Breast epithelium (tissue), 4 donors: ENCODE measurements around the gene PKD2L1. TPM values are rescaled to one million over a fixed set of nuclear protein-coding genes. Genes with fewer than 3 reads are reported as not detected.
"Not testable (repeated sequence)": the region's sequence is repeated elsewhere in the genome, so short reads cannot be mapped to it uniquely, and the experiment has no call there.

Experiments used
- DNase-seq, 2 donors: peaks; one replicate each; pipeline ENCODE4 v3.0.0-alpha.2; 2019; ENCODE audit warnings: low spot score in 2 of 2
- H3K27ac ChIP-seq, 2 donors: fragments of 200-600 bp; sonication (generic) in 1 of 2; one replicate each; pipeline ENCODE4 v1.5.1; 2016 to 2019; ENCODE audit warnings: mild to moderate bottlenecking in 1 of 2
- H3K27me3 ChIP-seq, 2 donors: fragments of 200-600 bp; sonication (generic) in 1 of 2; one replicate each; pipeline versions ENCODE4 v1.5.1 to v1.6.0; 2017 to 2019; ENCODE audit warnings: control low read depth in 1 of 2, mild to moderate bottlenecking in 1 of 2
- H3K36me3 ChIP-seq: fragments of 200-600 bp; one replicate; pipeline ENCODE4 v1.5.1; 2019
- H3K4me1 ChIP-seq, 2 donors: fragments of 200-600 bp; sonication (generic); one replicate each; pipeline ENCODE4 v1.5.1; 2016 to 2019; ENCODE audit warnings: control low read depth in 1 of 2
- H3K4me3 ChIP-seq, 3 donors: fragments of 200-600 bp; sonication (generic); 1 replicate in 2 of 3; 2 replicates in 1 of 3; pipeline ENCODE4 v1.5.1; 2016 to 2019; ENCODE audit warnings: mild to moderate bottlenecking in 3 of 3, moderate library complexity in 2 of 3
- H3K9me3 ChIP-seq, 2 donors: fragments of 200-600 bp; sonication (generic) in 1 of 2; one replicate each; pipeline ENCODE4 v1.5.1; 2016 to 2019; ENCODE audit warnings: control low read depth in 1 of 2
- POLR2A ChIP-seq: fragments of 450-650 bp; IDR thresholded peaks from one replicate; pipeline ENCODE4 v1.6.1; 2016; ENCODE audit warnings: antibody characterized with exemption, mild to moderate bottlenecking, moderate library complexity
- POLR2AphosphoS5 ChIP-seq, 3 donors: sonication (generic); formaldehyde crosslinking; IDR thresholded peaks; one replicate each; pipeline ENCODE4 v1.6.1; 2017; ENCODE audit warnings: antibody characterized with exemption in 3 of 3
- intact Hi-C: fragments of 100-400 bp; cut with DNase I; formaldehyde crosslinking; loops from one replicate; pipeline ENCODE4 v1.15.1; 2023; ENCODE audit warnings: low total_unique reads
- total RNA-seq, 3 donors: library from RNA; depleted of rRNA; stranded (reverse); fragments of >200 nt; gene quantifications; one replicate each; pipeline ENCODE4 v1.1.0, GENCODE V29; 2016
- TF ChIP-seq, protein P1 (sequence below), 3 donors: fragments of 450-650 bp; IDR thresholded peaks; one replicate each; pipeline ENCODE4 v1.5.1; 2016 to 2017; ENCODE audit warnings: antibody characterized with exemption in 3 of 3, mild to moderate bottlenecking in 3 of 3, moderate library complexity in 3 of 3

Gene PKD2L1
- 1 to 10 TPM in 1 of 3 donors, under 1 TPM in 1, not detected in 1; 0.32 to 1.5 TPM for total RNA-seq

DNA sequence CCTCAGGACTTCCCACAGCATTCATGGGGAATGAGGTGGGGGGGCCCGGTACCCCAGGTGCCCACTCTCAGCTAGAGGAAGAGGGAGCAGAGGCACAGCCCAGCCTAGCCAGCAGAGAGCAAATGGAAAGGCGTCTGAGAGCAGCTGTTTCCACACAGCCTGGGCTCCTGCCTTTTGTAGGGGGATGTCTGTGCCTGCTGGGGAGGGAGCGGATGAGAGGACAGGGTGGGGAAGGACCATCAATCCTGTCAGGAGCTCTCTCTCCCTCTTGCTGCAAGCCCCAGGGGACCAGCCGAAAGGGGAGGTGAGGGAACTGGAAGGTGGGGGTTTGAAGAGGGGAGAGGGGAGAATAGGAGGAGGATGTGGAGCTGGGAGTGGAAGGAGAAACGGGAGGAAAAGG lies at the start of gene PKD2L1:
PKD2L1 (minus strand) TSS at position 150 of the 400 bp plus-strand sequence; CDS start at position 25, 125 bp downstream.
- Histone ChIP-seq H3K27me3 (peaks cover 0 to 26% of the 10 kb centered on the region in 2 donors), H3K4me1 (no peaks in the 10 kb centered on the region), H3K9me3 (no peaks in the 10 kb centered on the region), H3K27ac (no peak within 1 kb of the TSS), H3K36me3 (no peaks in the 10 kb centered on the region), H3K4me3 (no peak within 1 kb of the TSS)
- DNase-seq = no peak
- intact Hi-C loops = no loop called here
- TF ChIP-seq POLR2AphosphoS5 (IDR thresholded peaks at IDR 0.05) (no peak), POLR2A (no peak)
- TF ChIP-seq, protein P1, sequence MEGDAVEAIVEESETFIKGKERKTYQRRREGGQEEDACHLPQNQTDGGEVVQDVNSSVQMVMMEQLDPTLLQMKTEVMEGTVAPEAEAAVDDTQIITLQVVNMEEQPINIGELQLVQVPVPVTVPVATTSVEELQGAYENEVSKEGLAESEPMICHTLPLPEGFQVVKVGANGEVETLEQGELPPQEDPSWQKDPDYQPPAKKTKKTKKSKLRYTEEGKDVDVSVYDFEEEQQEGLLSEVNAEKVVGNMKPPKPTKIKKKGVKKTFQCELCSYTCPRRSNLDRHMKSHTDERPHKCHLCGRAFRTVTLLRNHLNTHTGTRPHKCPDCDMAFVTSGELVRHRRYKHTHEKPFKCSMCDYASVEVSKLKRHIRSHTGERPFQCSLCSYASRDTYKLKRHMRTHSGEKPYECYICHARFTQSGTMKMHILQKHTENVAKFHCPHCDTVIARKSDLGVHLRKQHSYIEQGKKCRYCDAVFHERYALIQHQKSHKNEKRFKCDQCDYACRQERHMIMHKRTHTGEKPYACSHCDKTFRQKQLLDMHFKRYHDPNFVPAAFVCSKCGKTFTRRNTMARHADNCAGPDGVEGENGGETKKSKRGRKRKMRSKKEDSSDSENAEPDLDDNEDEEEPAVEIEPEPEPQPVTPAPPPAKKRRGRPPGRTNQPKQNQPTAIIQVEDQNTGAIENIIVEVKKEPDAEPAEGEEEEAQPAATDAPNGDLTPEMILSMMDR (IDR thresholded peaks at IDR 0.05) = no peak

DNA sequence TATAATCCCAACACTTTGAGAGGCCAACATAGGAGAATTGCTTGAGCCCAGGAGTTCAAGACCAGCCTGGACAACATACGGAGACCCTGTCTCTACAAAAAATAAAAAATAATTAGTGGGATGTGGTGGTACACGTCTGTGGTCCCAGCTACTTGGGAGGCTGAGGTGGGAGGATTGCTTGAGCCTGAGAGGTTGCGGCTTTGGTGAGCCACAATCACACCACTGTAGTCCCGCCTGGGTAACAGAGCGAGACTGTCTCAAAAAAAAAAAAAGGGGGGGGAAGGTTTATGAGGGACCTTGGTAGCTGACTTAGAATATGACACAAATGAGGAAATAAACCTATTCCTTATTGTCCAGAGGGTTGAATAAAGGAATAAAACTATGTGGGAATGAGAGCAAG lies 47.8 kb upstream of the PKD2L1 start:
- intact Hi-C loops = no loop called here
- TF ChIP-seq, protein P1 (IDR thresholded peaks at IDR 0.05) = no peak
- TF ChIP-seq POLR2A = no peak
- no peak for TF ChIP-seq POLR2AphosphoS5 (IDR thresholded peaks at IDR 0.05)
- Histone ChIP-seq H3K4me1 (peaks cover 0 to 2% of the 10 kb centered on the region in 2 donors), H3K27me3 (no peaks in the 10 kb centered on the region), H3K9me3 (no peaks in the 10 kb centered on the region), H3K27ac (no peak overlapping the region), H3K36me3 (no peaks in the 10 kb centered on the region), H3K4me3 (no peak overlapping the region)
- DNase-seq = no peak

- H3K27me3 ChIP-seq, H3K9me3 ChIP-seq, H3K27ac ChIP-seq, H3K4me1 ChIP-seq, H3K36me3 ChIP-seq, intact Hi-C loops, DNase-seq, H3K4me3 ChIP-seq: not testable (repeated sequence)
These were observed 46.6 kb upstream of the PKD2L1 start for GRCh38 chr10:100376656-100377055.

DNA sequence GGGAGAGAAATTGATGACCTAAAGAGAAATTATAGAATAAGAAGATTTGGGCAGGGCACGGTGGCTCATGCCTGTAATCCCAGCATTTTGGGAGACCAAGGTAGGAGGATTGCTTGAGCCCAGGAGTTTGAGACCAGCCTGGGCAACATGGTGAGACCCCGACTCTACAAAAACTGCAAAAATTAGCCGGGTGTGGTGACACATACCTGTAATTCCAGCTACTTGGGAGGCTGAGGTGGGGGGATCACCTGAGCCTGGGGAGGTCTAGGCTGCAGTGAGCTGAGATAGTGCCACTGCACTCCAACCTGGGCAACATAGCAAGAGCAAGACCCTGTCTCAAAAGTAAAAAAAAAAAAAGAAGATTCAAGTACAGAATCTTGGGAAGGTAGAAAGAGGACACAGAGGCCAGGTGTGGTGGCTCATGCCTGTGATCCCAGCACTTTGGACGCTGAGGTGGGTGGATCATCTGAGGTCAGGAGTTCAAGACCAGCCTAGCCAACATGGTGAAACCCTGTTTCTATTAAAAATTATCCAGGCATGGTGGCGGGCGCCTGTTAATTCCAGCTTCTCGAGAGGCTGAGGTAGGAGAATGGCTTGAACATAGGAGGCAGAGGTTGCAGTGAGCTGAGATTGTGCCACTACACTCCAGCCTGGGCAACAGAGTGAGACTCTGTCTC lies 44.8 kb upstream of the PKD2L1 start:
- Histone ChIP-seq H3K27ac (peak overlapping the region; percentile 97), H3K4me3 (peak overlapping the region in 2 of 3 donors; percentile 69 to 75), H3K4me1 (peaks cover 12 to 27% of the 10 kb centered on the region in 2 donors)
- DNase-seq, intact Hi-C loops, H3K36me3 ChIP-seq, H3K27me3 ChIP-seq, H3K9me3 ChIP-seq: not testable (repeated sequence)

DNA sequence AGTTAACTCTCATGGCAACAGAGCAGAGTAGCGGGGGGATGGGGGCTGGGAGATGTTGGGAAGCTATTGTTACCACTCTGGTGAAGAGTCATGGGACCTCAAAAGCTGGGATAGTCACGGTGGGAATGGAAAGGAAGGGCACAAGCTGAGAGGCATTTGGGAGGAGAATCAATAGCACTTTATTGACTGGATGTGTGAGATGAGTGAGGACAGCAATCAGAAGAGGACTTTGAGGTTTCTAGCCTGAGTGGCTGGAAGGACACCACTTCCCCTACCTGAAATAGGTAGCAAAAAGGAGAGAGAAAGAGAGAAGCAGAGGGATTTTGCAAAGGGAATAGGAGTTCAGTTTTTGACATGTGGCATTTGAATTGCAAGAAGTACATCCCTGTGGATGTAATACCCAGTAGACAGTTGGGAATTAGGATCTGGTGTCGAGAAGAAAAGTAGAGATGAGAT lies 44.2 kb upstream of the PKD2L1 start:
- no peak for TF ChIP-seq POLR2AphosphoS5 (IDR thresholded peaks at IDR 0.05)
- TF ChIP-seq, protein P1 (IDR thresholded peaks at IDR 0.05) = no peak
- TF ChIP-seq POLR2A = no peak
- peaks cover 12 to 27% of the 10 kb centered on the region in 2 donors for H3K4me1 ChIP-seq

DNA sequence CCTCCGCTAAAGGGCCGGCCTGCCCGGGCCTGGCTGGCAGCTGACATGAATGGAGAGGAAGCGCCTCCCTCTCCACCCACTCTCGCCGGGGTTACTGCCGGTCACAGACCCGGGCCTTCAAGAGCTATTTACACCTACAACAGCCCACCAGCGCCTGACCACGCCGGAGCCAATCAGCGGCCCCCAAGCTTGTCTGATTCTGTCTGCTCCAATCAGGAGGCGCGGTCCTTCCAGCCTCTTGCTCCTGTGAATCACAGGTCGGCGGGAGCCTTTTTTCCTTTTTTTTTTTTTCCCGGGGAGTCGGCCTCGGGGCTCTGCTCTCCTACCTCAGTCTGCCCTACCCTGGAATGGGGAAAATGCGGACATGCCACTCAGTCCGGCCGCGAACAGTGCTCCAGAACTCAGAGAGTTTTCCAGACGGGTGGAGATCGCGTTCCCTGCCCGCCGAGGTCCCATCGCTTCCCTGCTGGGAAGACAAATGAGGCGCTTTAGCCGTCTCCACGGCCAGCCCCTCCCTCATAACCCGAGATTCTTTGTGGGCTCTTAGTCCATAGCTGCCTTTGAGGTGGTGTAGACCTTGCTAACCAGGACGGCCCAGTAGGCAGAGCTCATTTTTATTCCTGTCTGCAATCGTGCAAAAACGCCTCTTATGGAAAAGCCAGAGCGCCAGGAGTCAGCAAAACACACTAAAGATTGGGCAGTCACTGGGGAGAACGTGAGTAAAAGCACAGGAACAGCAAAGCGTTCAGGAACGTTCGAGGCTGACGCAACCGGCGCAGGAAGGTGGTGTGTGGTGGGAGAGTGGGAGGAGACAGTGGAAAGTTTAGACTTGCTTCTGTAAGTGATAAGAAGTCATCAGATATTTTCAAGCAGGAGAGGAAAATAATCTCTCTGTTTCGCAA lies 43.5 kb upstream of the PKD2L1 start:
- H3K4me3 ChIP-seq = peak overlapping the region; percentile 58 to 75 (median 69)
- TF ChIP-seq POLR2A = peak; percentile 15
- TF ChIP-seq POLR2AphosphoS5 (IDR thresholded peaks at IDR 0.05) = peak in 2 of 3 donors; percentile 57 to 63
- TF ChIP-seq, protein P1 (IDR thresholded peaks at IDR 0.05) = no peak
- intact Hi-C loops = no loop called here
- H3K27me3 ChIP-seq = no peaks in the 10 kb centered on the region
- H3K36me3 ChIP-seq = no peaks in the 10 kb centered on the region
- peaks cover 12 to 27% of the 10 kb centered on the region in 2 donors for H3K4me1 ChIP-seq
- DNase-seq = peak; percentile 97 to 99
- no peaks in the 10 kb centered on the region for H3K9me3 ChIP-seq
- H3K27ac ChIP-seq = peak overlapping the region; percentile 97

More for the DNA sequence above, 44.2 kb upstream of the PKD2L1 start:
- Histone ChIP-seq H3K9me3 (no peaks in the 10 kb centered on the region), H3K27ac (peak overlapping the region; percentile 97), H3K27me3 (no peaks in the 10 kb centered on the region), H3K4me3 (peak overlapping the region; percentile 58 to 75 (median 69)), H3K36me3 (no peaks in the 10 kb centered on the region)
- DNase-seq = no peak
- intact Hi-C loops = no loop called here
